A549 treated with CORT108297 at 1 μM for 4 hours (cell line): Measurements from ENCODE around the gene TCEAL3. TPM values are rescaled to one million over a fixed set of nuclear protein-coding genes. Genes with fewer than 3 reads are reported as not detected.

ENCODE experiments used
- total RNA-seq: library from RNA; stranded (reverse); fragments of 200-300 nt; extraction: Qiagen RNA extraction; gene quantifications from 5 replicates; pipeline ENCODE4 v1.2.3, GENCODE V29; 2022

TCEAL3 gene
- 14.8 to 21.2 TPM (median 16.8 TPM) in 5 replicates for total RNA-seq

GRCh38 chrX:103607364-103608305 lies at the start of gene TCEAL3:
TCEAL3 (plus strand) TSS chrX:103607963; CDS start chrX:103609065, 1,102 bp downstream.

GRCh38 chrX:103585411-103586313 lies 22.1 kb upstream of the TCEAL3 start, which contains the start of gene TCEAL4:
TCEAL4 (plus strand) TSS chrX:103585515; CDS start chrX:103586676, 1,161 bp downstream.

GRCh38 chrX:103628386-103629317 lies 20.9 kb downstream of the TCEAL3 start, which contains the start of gene TCEAL1:
TCEAL1 (plus strand) TSS chrX:103628975; CDS start chrX:103629917, 942 bp downstream.

Other genes starting within 250 kb of the TCEAL3 start
- gene BEX3, start 231.4 kb upstream of the TCEAL3 start, total RNA-seq, result 242 to 259 TPM (median 246 TPM) in 5 replicates
- 0.04 TPM in 1 of 5 replicates, not detected in the others for gene RAB40A, start 88.5 kb upstream of the TCEAL3 start, total RNA-seq
- 106 to 162 TPM (median 113 TPM) in 5 replicates for gene TCEAL4, start 22.4 kb upstream of the TCEAL3 start, total RNA-seq
- 33.1 to 49.6 TPM (median 38.9 TPM) in 5 replicates for gene TCEAL1, start 21.0 kb downstream of the TCEAL3 start, total RNA-seq
- 401 to 1,224 TPM (median 462 TPM) in 5 replicates for gene MORF4L2, start 78.7 kb downstream of the TCEAL3 start, total RNA-seq
- gene TMEM31, start 102.9 kb downstream of the TCEAL3 start, total RNA-seq, result not detected in 5 replicates
- not detected in 5 replicates for gene PLP1, start 168.9 kb downstream of the TCEAL3 start, total RNA-seq
- 0.02 to 0.05 TPM (median 0.03 TPM) in 3 of 5 replicates, not detected in the others for gene RAB9B, start 224.3 kb downstream of the TCEAL3 start, total RNA-seq